Esophagus (tissue), 2 donors: ENCODE results near the gene FXYD7. TPM values are rescaled to one million over a fixed set of nuclear protein-coding genes. Genes with fewer than 3 reads are reported as not detected.

Source experiments
- H3K27ac ChIP-seq, 2 donors: one replicate each; pipeline ENCODE4 v1.5.1; 2013; ENCODE audit warnings: low read depth in 2 of 2, mild to moderate bottlenecking in 2 of 2, inconsistent platforms in 1 of 2, low read length in 1 of 2, moderate library complexity in 1 of 2
- H3K27me3 ChIP-seq, 2 donors: one replicate each; pipeline ENCODE4 v1.6.1; 2013; ENCODE audit warnings: low read length in 2 of 2, control low read depth in 1 of 2, mild to moderate bottlenecking in 1 of 2; ENCODE audit not compliant: insufficient read depth in 2 of 2, control insufficient read depth in 1 of 2
- H3K36me3 ChIP-seq, 2 donors: one replicate each; pipeline ENCODE4 v1.6.1; 2013; ENCODE audit warnings: low read length in 1 of 2; ENCODE audit not compliant: control insufficient read depth in 2 of 2, insufficient read depth in 2 of 2
- H3K4me1 ChIP-seq, 2 donors: one replicate each; pipeline ENCODE4 v1.6.1; 2013; ENCODE audit warnings: low read length in 1 of 2; ENCODE audit not compliant: control insufficient read depth in 2 of 2, insufficient read depth in 2 of 2
- H3K4me3 ChIP-seq, 2 donors: one replicate each; pipeline ENCODE4 v1.5.1; 2013; ENCODE audit warnings: low read length in 2 of 2, mild to moderate bottlenecking in 2 of 2, low read depth in 1 of 2, moderate library complexity in 1 of 2
- H3K9me3 ChIP-seq, 2 donors: one replicate each; pipeline ENCODE4 v1.6.1; 2013; ENCODE audit warnings: mild to moderate bottlenecking in 2 of 2, low read depth in 1 of 2, low read length in 1 of 2, moderate library complexity in 1 of 2; ENCODE audit not compliant: control insufficient read depth in 2 of 2, insufficient read depth in 1 of 2
- WGBS, 2 donors: extraction: QIAGEN DNeasy Blood & Tissue Kit; methylation state at CpG; one replicate each; pipeline ENCODE4 v1.1.7; 2013; 5-methylcytosine and 5-hydroxymethylcytosine counted together
- polyA plus RNA-seq, 2 donors: library from polyadenylated mRNA; stranded (reverse); fragments of 200-250 nt; gene quantifications; one replicate each; pipeline ENCODE4 v1.2.3, GENCODE V29; 2013
- donor health status: healthy with polysubstance abuse.
- donor health status: Bipolar disorder and iron deficiency.

Gene FXYD7
- polyA plus RNA-seq, 2 donors, result 0.09 to 0.14 TPM

- H3K9me3 ChIP-seq, result peaks cover 12 to 20% of the 10 kb centered on the region in 2 donors
- H3K4me1 ChIP-seq, result peaks cover 7 to 8% of the 10 kb centered on the region in 2 donors
- no peaks in the 10 kb centered on the region for H3K27me3 ChIP-seq
- H3K4me3 ChIP-seq, result no peak overlapping the region
- H3K27ac ChIP-seq, result peak overlapping the region; percentile 55 to 71
- WGBS, 2 donors, result 53 to 67% methylated on average over 5 of the region's 5 CpGs
- H3K36me3 ChIP-seq, result peaks cover 10 to 11% of the 10 kb centered on the region in 2 donors
These were observed 24.4 kb downstream of the FXYD7 start for GRCh38 chr19:35167251-35168119.

GRCh38 chr19:35168196-35168595 lies 25.1 kb downstream of the FXYD7 start:
- 41 to 50% methylated on average over 3 of the region's 3 CpGs for WGBS, 2 donors
- peaks cover 12 to 20% of the 10 kb centered on the region in 2 donors for H3K9me3 ChIP-seq
- no peaks in the 10 kb centered on the region for H3K27me3 ChIP-seq
- H3K27ac ChIP-seq, result peak overlapping the region in 1 of 2 donors; percentile 68
- H3K4me1 ChIP-seq, result peaks cover 7 to 8% of the 10 kb centered on the region in 2 donors
- H3K4me3 ChIP-seq, result no peak overlapping the region
- peaks cover 8 to 11% of the 10 kb centered on the region in 2 donors for H3K36me3 ChIP-seq

GRCh38 chr19:35169221-35169995 lies 26.4 kb downstream of the FXYD7 start:
- Histone ChIP-seq H3K4me1 (peaks cover 7 to 8% of the 10 kb centered on the region in 2 donors), H3K9me3 (peaks cover 5 to 13% of the 10 kb centered on the region in 2 donors), H3K27me3 (no peaks in the 10 kb centered on the region), H3K36me3 (peaks cover 6 to 11% of the 10 kb centered on the region in 2 donors), H3K27ac (no peak overlapping the region), H3K4me3 (no peak overlapping the region)
- WGBS, 2 donors, result 70 to 74% methylated on average over 18 of the region's 18 CpGs

GRCh38 chr19:35170359-35171061 lies 27.5 kb downstream of the FXYD7 start:
- H3K27ac ChIP-seq, result no peak overlapping the region
- H3K36me3 ChIP-seq, result peaks cover 3 to 11% of the 10 kb centered on the region in 2 donors
- no peaks in the 10 kb centered on the region for H3K27me3 ChIP-seq
- peaks cover 4 to 13% of the 10 kb centered on the region in 2 donors for H3K9me3 ChIP-seq
- WGBS, 2 donors, result 79 to 81% methylated on average over 7 of the region's 7 CpGs
- no peak overlapping the region for H3K4me3 ChIP-seq
- H3K4me1 ChIP-seq, result peaks cover 7 to 8% of the 10 kb centered on the region in 2 donors

- no peak overlapping the region for H3K27ac ChIP-seq
- H3K4me1 ChIP-seq, result peaks cover 7 to 8% of the 10 kb centered on the region in 2 donors
- H3K4me3 ChIP-seq, result no peak overlapping the region
- 37 to 47% methylated on average over 3 of the region's 3 CpGs for WGBS, 2 donors
- H3K27me3 ChIP-seq, result no peaks in the 10 kb centered on the region
- H3K9me3 ChIP-seq, result peaks cover 0 to 3% of the 10 kb centered on the region in 2 donors
- peaks cover 0 to 3% of the 10 kb centered on the region in 2 donors for H3K36me3 ChIP-seq
These were observed 28.7 kb downstream of the FXYD7 start for GRCh38 chr19:35171730-35172129.

GRCh38 chr19:35174226-35174625 lies 31.2 kb downstream of the FXYD7 start:
- Histone ChIP-seq H3K27me3 (no peaks in the 10 kb centered on the region), H3K4me3 (no peak overlapping the region), H3K27ac (no peak overlapping the region), H3K36me3 (no peaks in the 10 kb centered on the region), H3K9me3 (no peaks in the 10 kb centered on the region), H3K4me1 (no peaks in the 10 kb centered on the region)
- 87 to 95% methylated on average over 6 of the region's 6 CpGs for WGBS, 2 donors

- 68 to 78% methylated on average over 3 of the region's 3 CpGs for WGBS, 2 donors
- H3K27ac ChIP-seq, result no peak overlapping the region
- no peaks in the 10 kb centered on the region for H3K27me3 ChIP-seq
- no peak overlapping the region for H3K4me3 ChIP-seq
- no peaks in the 10 kb centered on the region for H3K36me3 ChIP-seq
- no peaks in the 10 kb centered on the region for H3K9me3 ChIP-seq
- no peaks in the 10 kb centered on the region for H3K4me1 ChIP-seq
These were observed 33.1 kb downstream of the FXYD7 start for GRCh38 chr19:35176181-35176570.

GRCh38 chr19:35177377-35178274 lies 34.6 kb downstream of the FXYD7 start:
- no peaks in the 10 kb centered on the region for H3K9me3 ChIP-seq
- H3K27me3 ChIP-seq, result no peaks in the 10 kb centered on the region
- H3K27ac ChIP-seq, result no peak overlapping the region
- H3K36me3 ChIP-seq, result no peaks in the 10 kb centered on the region
- H3K4me3 ChIP-seq, result no peak overlapping the region
- WGBS, 2 donors, result 75 to 78% methylated on average over 7 of the region's 7 CpGs
- H3K4me1 ChIP-seq, result no peaks in the 10 kb centered on the region
